Skeletal muscle cell (primary cell): Measurements from ENCODE around the gene ATP8B4.

Experiments
- DNase-seq: peaks from one replicate; pipeline ENCODE4 v3.0.0-alpha.2; 2010; ENCODE audit warnings: low read depth
- H3K4me3 ChIP-seq: 2 replicates; pipeline ENCODE4 v1.5.1; 2011; ENCODE audit warnings: low read depth, mild to moderate bottlenecking, control low read depth, low read length, moderate library complexity

The ATP8B4 gene

GRCh38 chr15:49847423-49848281 is 271.4 kb downstream of the ATP8B4 start:
- H3K4me3 ChIP-seq, result no peak overlapping the region
- peak; percentile 57 for DNase-seq

- DNase-seq, result no peak
- H3K4me3 ChIP-seq, result no peak overlapping the region
Observed at GRCh38 chr15:49844390-49844789, 274.6 kb downstream of the ATP8B4 start.

GRCh38 chr15:49843725-49844124 is 275.3 kb downstream of the ATP8B4 start:
- no peak overlapping the region for H3K4me3 ChIP-seq
- peak; percentile 47 for DNase-seq

GRCh38 chr15:49842031-49842730 is 276.9 kb downstream of the ATP8B4 start:
- no peak for DNase-seq
- no peak overlapping the region for H3K4me3 ChIP-seq

GRCh38 chr15:49832511-49832910 is 286.5 kb downstream of the ATP8B4 start:
- DNase-seq, result no peak
- no peak overlapping the region for H3K4me3 ChIP-seq

GRCh38 chr15:49831206-49831965 is 287.6 kb downstream of the ATP8B4 start:
- H3K4me3 ChIP-seq, result no peak overlapping the region
- DNase-seq, result peak; percentile 99

GRCh38 chr15:49830391-49830790 is 288.6 kb downstream of the ATP8B4 start:
- peak; percentile 77 for DNase-seq
- H3K4me3 ChIP-seq, result no peak overlapping the region

- no peak for DNase-seq
- no peak overlapping the region for H3K4me3 ChIP-seq
Observed at GRCh38 chr15:49827311-49827710, 291.7 kb downstream of the ATP8B4 start.

- H3K4me3 ChIP-seq, result no peak overlapping the region
- DNase-seq, result no peak
Observed at GRCh38 chr15:49826640-49827234, 292.3 kb downstream of the ATP8B4 start.

- no peak for DNase-seq
Observed at GRCh38 chr15:49824775-49825099, 294.3 kb downstream of the ATP8B4 start.

GRCh38 chr15:49823987-49824774 is 294.9 kb downstream of the ATP8B4 start:
- no peak for DNase-seq
- H3K4me3 ChIP-seq, result no peak overlapping the region

More at GRCh38 chr15:49824775-49825099, 294.3 kb downstream of the ATP8B4 start:
- no peak overlapping the region for H3K4me3 ChIP-seq

GRCh38 chr15:49817100-49817499 is 301.9 kb downstream of the ATP8B4 start:
- no peak for DNase-seq
- H3K4me3 ChIP-seq, result no peak overlapping the region

GRCh38 chr15:49815950-49816349 is 303.1 kb downstream of the ATP8B4 start:
- no peak overlapping the region for H3K4me3 ChIP-seq
- peak; percentile 84 for DNase-seq

GRCh38 chr15:49815526-49815925 is 303.5 kb downstream of the ATP8B4 start:
- DNase-seq, result no peak
- H3K4me3 ChIP-seq, result no peak overlapping the region

GRCh38 chr15:49814709-49815108 is 304.3 kb downstream of the ATP8B4 start:
- H3K4me3 ChIP-seq, result no peak overlapping the region
- no peak for DNase-seq

GRCh38 chr15:49813625-49814024 is 305.4 kb downstream of the ATP8B4 start:
- peak; percentile 41 for DNase-seq
- H3K4me3 ChIP-seq, result no peak overlapping the region

- no peak overlapping the region for H3K4me3 ChIP-seq
- no peak for DNase-seq
Observed at GRCh38 chr15:49810720-49811119, 308.3 kb downstream of the ATP8B4 start.

GRCh38 chr15:49809894-49810609 is 309.0 kb downstream of the ATP8B4 start:
- no peak for DNase-seq
- H3K4me3 ChIP-seq, result no peak overlapping the region
